GM18909 (cell line): ENCODE data around the gene MRPL51.
A peak's percentile ranks its signal among the peaks of the same experiment; 100 is the strongest.
"Not testable (repeated sequence)": the region's sequence is repeated elsewhere in the genome, so short reads cannot be mapped to it uniquely, and the experiment has no call there.

Experiments
- ATAC-seq: cut with Tn5 transposase; IDR thresholded peaks from one replicate; pipeline ENCODE4 v1.9.1; 2021; ENCODE audit warnings: mild to moderate bottlenecking; ENCODE audit not compliant: unreplicated experiment, poor library complexity

Gene MRPL51

DNA sequence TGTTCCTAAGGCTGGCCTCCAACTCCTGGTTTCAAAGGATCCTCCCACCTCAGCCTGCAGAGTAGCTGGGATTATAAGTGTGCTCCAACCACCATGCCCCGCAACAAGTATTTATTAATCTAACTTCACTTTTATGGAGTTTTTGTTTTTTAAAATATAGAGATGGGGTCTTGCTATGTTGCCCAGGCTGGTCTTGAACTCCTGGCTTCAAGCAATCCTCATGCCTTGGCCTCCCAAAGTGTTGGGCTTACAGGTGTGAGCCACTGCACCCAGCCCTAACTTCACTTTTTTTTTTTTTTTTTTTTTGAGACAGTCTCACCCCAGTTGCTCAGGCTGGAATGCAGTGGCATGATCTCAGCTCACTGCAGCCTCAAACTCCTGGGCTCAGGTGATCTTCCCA lies 2.4 kb downstream of the MRPL51 start:
- not testable (repeated sequence) for ATAC-seq

DNA sequence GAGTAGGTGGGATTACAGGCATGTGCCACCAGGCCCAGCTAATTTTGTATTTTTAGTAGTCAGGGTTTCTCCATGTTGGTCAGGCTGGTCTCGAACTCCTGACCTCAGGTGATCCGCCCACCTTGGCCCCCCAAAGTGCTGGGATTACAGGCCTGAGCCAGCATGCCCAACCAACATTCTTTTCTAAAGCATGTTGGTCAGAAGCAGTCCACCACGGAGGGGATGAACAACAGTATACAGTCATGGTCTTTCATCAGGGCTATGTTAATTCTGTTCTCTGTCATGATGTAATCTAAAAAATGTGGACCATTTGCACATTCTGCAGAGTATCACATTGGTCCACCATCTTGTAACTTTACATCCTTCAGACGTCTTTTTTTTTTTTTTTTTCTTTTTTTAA lies 3.6 kb downstream of the MRPL51 start:
- ATAC-seq = no peak

DNA sequence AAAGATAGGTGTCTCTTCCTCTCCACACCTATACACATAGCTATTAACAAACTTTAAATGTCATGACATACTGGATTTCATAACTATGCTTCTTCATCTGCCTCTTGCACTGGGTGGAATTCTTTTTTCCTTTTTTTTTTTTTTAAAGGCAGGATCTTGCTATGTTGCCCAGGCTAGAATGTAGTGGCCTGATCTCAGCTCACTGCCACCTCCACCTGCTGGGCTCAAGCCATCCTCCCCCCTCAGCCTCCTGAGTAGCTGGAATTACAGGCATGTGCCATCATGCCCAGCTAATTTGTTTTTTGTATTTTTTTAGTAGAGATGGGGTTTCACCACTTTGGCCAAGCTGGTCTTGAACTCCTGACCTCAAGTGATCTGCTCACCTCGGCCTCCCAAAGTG lies 4.8 kb downstream of the MRPL51 start:
- no peak for ATAC-seq

DNA sequence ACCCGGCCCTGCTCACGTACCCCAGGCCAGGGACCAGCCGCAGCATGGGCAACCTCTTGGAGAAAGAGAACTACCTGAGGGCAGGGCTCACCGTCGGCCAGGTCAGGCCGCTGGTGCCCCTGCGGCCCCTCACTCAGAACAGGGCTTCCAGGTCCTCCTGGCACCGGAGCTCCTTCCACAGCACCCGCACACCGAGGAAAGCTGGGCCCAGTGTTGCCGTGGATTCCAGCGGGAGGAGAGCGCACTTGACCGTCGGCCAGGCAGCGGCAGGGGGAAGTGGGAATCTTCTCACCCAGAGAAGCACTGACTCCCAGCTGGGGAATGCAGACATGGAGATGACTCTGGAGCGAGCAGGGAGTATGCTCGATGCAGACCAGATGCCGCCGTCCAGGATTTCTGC lies 14.6 kb downstream of the MRPL51 start:
- no peak for ATAC-seq

DNA sequence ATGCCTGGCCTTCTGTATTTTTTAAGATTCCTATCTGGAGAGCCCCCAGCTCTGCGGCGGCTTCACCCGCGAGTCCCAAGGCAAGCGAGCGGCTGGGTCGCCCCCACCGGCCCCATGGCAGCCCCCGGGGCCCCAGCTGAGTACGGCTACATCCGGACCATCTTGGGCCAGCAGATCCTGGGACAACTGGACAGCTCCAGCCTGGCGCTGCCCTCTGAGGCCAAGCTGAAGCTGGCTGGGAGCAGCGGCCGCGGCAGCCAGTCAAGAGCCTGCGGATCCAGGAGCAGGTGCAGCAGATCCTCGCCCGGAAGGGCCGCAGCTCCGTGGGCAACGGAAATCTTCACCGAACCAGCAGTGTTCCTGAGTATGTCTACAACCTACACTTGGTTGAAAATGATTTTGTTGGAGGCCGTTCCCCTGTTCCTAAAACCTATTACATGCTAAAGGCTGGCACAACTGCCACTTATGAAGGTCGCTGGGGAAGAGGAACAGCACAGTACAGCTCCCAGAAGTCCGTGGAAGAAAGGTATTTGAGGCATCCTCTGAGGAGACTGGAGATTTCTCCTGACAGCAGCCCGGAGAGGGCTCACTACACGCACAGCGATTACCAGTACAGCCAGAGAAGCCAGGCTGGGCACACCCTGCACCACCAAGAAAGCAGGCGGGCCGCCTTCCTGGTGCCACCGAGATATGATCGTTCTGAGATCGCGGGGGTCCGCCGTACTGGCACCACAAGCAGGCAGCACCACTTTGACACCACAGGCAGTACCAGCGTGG lies 15.3 kb downstream of the MRPL51 start:
- ATAC-seq = not testable (repeated sequence)

DNA sequence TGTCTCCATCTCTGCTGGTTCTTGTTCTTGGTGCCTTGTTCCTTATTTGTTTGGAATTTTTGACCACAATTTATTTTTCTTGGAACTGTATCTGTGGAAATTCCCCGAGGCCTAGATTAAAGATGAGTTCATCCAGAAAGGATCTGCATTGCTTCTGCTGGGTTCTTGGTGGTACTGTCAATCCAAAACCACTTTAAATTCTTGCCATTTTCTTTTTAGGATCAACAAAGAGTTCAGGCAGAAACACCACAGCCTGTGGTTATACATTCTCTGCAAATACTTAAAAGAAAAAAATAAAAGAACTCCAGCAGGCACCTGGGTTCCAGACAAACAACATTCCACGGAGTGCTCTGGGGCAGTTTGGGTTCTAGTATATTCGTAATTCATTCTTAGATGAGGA lies 16.6 kb downstream of the MRPL51 start:
- ATAC-seq = no peak

DNA sequence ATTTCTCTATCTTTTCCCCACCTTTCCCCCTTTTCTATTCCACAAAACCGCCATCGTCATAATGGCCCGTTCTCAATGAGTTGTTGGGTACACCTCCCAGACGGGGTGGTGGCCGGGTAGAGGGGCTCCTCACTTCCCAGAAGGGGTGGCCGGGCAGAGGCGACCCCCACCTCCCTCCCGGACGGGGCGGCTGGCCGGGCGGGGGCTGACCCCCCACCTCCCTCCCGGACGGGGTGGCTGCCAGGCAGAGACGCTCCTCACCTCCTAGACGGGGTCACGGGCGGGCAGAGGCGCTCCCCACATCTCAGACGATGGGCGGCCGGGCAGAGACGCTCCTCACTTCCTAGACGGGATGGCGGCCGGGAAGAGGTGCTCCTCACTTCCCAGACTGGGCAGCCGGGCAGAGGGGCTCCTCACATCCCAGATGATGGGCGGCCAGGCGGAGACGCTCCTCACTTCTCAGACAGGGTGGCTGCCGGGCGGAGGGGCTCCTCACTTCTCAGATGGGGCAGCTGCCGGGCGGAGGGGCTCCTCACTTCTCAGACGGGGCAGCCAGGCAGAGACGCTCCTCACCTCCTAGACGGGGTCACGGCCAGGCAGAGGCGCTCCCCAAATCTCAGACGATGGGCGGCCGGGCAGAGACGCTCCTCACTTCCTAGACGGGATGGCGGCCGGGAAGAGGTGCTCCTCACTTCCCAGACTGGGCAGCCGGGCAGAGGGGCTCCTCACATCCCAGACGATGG lies 17.7 kb downstream of the MRPL51 start:
- not testable (repeated sequence) for ATAC-seq

DNA sequence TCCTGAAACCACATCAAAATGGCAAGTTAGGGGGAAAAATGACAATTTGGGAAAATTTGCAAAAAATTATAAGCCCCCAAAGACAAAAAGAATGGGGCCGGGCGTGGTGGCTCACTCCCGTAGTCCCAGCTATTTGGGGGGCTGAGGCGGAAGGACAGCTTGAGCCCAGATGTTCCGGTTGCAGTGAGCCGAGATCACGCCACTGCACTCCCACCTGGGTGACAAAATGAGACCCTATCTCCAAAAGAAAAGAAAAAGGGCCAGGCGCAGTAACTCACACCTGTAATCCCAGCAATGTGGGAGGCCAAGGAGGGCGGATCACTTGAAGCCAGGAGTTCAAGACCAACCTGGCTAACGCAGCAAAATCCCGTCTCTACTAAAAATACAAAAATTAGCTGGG lies 20.6 kb downstream of the MRPL51 start:
- ATAC-seq = no peak

DNA sequence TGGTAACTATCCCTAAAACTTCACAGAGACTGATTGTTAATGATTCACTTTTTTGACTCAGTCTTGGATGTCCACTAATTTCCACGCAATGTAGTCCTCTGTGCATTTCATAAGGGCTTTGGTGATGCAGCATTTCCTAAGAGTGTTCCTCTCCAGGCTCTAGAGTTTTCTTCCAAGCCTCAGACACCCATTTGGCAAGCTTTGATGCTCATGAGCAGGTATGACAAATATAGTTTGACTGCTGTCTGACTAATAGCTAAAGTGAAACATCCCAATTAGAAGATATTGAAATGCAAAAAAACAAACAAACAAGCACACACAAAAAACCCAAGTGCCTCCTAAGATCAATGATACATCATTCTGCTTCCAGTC lies 21.1 kb downstream of the MRPL51 start:
- ATAC-seq = no peak

DNA sequence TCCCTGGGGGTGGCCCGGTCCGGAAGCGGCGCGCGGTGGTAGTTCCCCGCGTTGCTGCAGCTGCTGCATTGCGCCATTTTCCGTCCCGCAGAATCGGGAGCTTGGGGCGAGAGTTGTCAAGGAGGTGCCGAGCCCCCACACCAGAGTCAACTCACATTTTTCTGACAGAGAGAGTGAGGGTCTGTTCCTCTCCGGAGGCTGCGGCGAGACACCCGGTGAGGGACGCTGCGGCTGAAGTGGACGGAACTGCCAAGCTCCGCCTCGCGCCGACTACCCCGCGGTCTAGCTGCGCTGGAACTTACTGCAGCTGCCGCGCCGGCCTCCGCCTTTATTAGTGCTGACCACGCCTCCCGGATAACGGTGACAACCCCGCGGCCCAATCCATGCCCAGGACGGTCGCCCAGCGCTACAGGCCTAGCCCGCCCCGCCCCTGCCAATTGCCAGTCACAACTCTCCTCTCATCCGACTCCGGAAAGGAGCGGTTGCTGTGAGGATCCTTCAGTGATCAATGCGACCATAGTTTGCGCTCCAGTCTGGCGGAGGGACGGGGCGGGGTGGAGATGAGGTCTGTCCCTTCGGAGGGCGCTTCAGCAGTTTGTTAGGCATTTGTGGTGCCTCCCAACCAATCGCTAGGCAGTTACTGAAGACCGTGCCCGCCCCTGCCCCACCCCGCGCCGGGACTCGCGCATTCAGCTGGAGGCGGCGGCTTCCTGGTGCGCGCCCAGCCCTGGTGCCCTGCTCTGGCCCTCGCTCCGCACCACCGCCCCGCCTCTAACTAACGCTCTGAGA lies 22.5 kb downstream of the MRPL51 start, which contains the start of gene VAMP1:
Gene VAMP1, minus strand, starts transcription at position 303 of the 789 bp plus-strand sequence. Its CDS starts 146 bp downstream, at position 157.
- peak; percentile 88 for ATAC-seq

DNA sequence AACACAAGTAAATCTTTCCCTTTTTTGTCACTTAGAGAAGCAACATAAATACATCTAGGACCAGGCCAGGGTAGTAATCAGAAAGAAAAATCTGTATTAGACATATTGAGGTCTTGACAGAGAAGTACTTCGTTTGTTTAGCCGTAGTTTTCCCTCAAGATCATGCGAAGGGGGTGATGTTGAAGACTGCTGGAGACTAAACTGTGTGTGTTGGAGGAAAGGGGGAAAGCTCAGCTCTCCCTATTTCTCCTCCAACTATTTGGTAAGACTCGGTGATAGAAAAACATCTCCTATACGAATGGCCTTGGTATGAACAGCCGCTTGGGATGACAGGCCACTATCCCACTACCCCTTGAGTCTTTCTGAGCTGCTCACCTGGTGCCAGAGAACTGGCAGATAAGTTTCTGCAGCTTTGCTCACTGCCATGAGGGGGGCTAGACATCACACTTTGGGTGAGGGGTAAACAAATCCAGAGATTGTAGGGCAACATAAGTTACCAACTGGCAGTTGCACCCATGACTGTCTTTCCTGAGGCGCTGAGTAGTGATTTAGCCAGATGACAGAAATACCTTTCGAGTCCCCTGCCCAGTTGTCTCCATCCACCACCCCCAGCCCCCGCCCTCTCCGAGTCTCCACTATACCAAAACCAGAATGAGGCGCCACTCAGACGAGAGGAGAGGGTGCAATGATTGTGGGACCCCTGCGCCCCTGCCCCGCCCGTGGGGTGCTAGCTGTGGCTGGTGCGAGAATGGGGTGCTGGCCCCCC lies 23.3 kb downstream of the MRPL51 start:
- ATAC-seq = no peak

DNA sequence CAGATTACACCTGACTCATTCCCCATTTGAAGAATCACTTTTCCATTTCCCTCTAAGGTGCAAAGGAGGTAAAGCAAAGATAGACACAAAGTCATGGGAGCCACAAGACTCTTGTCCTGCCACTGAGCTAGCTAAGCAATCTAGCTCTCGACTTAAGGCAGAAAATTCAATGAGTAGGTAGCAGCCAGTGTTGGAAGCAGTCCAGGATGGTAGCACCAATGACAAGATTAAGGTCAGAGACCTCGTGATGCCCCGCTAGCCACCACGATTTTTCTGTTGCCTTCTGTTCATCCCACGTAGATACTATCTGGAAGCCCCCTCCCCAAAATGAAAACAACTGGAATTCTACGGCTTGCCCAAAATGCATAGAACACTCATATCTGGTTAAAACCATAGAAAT lies 24.0 kb downstream of the MRPL51 start:
- ATAC-seq = no peak

DNA sequence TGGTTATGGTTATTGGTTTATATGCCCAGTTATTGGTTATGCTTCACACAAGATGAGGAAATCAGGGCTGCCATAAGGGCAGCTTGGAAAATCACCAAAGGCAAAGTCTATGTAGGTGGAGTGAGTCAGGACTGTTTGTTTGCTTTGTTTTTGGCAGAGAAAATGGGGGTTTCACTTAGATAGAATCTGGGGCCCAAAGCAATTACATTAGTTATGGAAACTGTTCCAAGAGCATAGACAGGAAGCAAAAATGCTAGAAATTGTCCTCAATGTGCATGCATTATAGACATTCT lies 24.8 kb downstream of the MRPL51 start:
- no peak for ATAC-seq

DNA sequence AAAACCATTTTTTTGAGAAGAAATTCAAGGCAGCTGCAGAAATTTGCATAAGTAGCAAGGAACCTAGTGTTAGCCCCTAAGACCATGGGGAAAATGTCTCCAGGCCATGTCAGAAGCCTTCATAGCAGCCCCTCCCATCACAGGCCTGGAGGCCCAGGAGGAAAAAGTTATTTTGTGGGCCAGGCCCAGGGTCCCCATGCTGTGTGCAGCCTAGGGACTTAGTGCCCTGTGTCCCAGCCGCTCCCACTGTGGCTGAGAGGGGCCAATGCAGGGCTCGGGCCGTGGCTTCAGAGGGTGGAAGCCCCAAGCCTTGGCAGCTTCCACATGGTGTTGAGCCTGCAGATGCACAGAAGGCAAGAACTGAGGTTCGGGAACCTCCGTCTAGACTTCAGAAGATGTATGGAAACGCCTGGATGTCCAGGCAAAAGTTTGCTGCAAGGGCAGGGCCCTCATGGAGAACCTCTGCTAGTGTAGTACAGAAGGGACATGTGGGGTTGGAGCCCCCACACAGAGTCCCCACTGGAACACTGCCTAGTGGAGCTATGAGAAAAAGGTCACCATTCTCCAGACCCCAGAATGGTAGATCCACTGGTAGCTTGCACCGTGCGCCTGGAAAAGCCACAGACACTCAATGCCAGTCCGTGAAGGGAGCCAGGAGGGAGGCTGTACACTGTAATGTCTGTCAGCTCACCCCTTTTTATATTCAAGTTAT lies 25.3 kb downstream of the MRPL51 start:
- not testable (repeated sequence) for ATAC-seq

DNA sequence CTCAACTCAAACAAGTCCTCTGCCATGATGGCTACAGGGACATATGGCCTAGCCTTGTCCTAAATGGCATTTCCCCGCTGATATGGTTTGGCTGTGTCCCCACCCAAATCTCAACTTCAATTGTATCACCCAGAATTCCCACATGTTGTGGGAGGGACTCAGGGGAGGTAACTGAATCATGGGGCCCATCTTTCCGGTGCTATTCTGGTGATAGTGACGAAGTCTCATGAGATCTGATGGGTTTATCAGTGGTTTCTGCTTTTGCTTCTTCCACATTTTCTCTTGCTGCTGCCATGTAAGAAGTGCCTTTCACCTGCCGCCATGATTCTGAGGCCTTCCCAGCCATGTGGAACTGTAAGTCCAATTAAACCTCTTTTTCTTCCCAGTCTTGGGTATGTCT lies 26.3 kb downstream of the MRPL51 start:
- not testable (repeated sequence) for ATAC-seq

DNA sequence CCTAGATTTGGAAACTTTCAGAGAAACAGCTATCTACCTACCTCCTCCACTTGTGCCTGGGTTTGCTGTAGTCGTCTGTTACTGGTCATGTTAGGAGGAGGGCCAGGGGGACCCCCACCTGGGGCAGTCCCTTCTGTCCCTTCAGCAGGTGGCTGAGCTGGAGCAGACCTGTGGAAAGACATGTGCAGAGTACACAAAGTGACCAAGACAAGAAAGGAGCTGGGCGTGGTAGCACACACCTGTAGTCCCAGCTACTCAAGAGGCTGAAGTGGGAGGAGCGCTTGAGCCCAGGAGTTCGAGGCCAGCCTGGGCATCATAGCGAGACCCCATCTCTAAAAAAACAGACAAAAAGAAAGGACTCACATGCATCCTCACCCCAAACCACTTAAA lies 26.9 kb downstream of the MRPL51 start:
- no peak for ATAC-seq

DNA sequence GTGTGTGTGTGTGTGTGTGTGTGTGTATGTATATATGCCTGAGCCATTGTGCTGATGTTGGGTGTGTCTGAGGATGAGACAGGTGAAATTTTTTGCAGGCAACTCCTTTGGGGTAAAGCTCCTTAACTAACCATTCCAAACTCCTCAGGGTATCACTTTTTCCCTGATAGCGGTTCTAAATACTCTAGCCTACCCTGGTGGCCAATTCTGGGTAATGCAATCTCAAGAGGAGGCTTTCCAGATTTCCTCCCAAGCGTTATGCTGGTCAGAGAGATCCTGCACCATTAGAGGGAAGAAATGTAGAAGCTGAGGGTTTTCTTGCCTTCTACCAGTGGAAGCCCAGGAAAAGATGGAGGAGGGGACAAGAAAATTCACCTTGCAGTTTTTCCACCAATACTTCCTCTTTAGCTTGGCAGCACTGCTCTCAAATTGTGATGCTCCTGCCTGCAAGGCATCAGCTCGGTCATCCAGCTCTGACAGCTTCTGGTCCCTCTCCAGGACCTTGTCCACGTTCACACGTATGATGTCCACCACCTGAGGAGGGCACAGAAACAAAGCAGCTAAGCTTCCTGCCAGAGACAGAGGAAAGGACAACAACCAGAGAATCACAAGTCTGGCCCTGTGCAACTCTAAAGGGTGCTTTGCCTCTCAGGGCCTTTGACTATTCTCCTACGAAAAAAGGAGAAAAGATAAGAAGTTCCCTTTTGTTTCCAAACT lies 27.4 kb downstream of the MRPL51 start:
- ATAC-seq = no peak

DNA sequence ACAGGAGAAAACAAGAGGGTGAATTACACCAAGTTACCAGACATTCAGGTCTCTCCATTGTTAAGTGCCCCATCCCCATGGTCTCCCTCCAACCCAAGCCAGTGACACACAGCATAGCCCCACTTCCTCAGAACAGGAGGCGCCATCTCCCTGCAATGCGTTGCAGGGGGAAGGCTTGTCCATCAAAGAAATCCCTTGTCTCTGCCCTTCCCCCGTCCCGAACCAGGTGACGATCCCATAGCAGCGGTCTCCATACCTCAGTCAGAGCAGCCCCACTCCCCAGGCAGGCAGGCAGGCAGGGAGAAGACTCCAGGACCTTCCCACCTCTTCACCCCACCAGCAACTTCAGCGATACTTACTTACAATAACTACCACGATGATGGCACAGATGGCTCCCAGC lies 28.5 kb downstream of the MRPL51 start:
- no peak for ATAC-seq

DNA sequence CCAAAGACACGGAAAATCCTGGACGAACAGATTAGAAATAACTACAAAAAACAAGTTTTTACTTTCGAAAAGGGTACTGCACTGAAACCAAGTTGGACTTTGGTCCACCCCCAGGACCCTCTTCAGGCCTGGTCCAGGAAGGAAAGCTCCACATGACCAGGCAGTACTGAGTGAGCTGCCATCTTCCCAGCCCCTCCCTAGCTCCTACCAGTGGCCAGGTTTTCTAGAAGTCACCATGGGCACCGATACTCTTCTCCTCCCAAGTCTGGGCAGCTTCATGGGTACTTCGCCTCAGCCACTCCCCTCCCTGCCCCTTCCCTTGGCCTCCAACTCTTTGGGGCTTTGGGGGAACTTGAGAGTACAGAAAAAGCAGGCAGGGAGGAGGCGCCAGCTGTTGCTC lies 29.2 kb downstream of the MRPL51 start:
- ATAC-seq = no peak
